Gastrocnemius medialis (tissue), 4 donors: ENCODE results near the gene BLOC1S4.

Source experiments
- CTCF ChIP-seq, 5 experiments: fragments of 450-650 bp in 3 of 5; fragments of 200-600 bp in 2 of 5; sonication (generic) in 2 of 5; IDR thresholded peaks in 4 of 5; conservative IDR thresholded peaks in 1 of 5; 1 replicate in 4 of 5; 2 replicates in 1 of 5; pipeline ENCODE4 v1.5.1; 2016 to 2019; ENCODE audit warnings: antibody characterized with exemption in 5 of 5, mild to moderate bottlenecking in 3 of 5, moderate library complexity in 3 of 5
- POLR2A ChIP-seq, 2 donors: fragments of 450-650 bp; IDR thresholded peaks; one replicate each; pipeline ENCODE4 v1.6.1; 2017; ENCODE audit warnings: antibody characterized with exemption in 2 of 2, mild to moderate bottlenecking in 2 of 2, moderate library complexity in 2 of 2

- TF ChIP-seq CTCF (IDR thresholded peaks at IDR 0.05 in 4 of 5, conservative IDR thresholded peaks at IDR 0.05 in 1 of 5) (no peak), POLR2A (IDR thresholded peaks at IDR 0.05) (no peak)
Observed at GRCh38 chr4:6755088-6755753, 39.2 kb downstream of the BLOC1S4 start.
